GM18858 (cell line): ENCODE measurements around the gene PRSS33.
A peak's percentile ranks its signal among the peaks of the same experiment; 100 is the strongest.

ENCODE experiments used
- ATAC-seq: cut with Tn5 transposase; IDR thresholded peaks from one replicate; pipeline ENCODE4 v1.9.1; 2021; ENCODE audit not compliant: unreplicated experiment

Gene PRSS33

GRCh38 chr16:2766430-2767139 lies 20.8 kb downstream of the PRSS33 start:
- ATAC-seq = no peak

- no peak for ATAC-seq
Observed at GRCh38 chr16:2765462-2766404, 21.6 kb downstream of the PRSS33 start.

- ATAC-seq = no peak
Observed at GRCh38 chr16:2764718-2765117, 22.6 kb downstream of the PRSS33 start.

- no peak for ATAC-seq
Observed at GRCh38 chr16:2763173-2763572, 24.2 kb downstream of the PRSS33 start.

- ATAC-seq = no peak
Observed at GRCh38 chr16:2762711-2763110, 24.6 kb downstream of the PRSS33 start.

GRCh38 chr16:2761886-2762583 lies 25.3 kb downstream of the PRSS33 start:
- ATAC-seq = no peak

- no peak for ATAC-seq
Observed at GRCh38 chr16:2761472-2761871, 25.9 kb downstream of the PRSS33 start.

GRCh38 chr16:2757344-2757743 lies 30.0 kb downstream of the PRSS33 start:
- ATAC-seq = no peak

- no peak for ATAC-seq
Observed at GRCh38 chr16:2756288-2757015, 30.9 kb downstream of the PRSS33 start.

- ATAC-seq = no peak
Observed at GRCh38 chr16:2755158-2755557, 32.2 kb downstream of the PRSS33 start.

GRCh38 chr16:2753733-2754020 lies 33.7 kb downstream of the PRSS33 start:
- ATAC-seq = no peak

- peak; percentile 8 for ATAC-seq
Observed at GRCh38 chr16:2752850-2753732, 34.3 kb downstream of the PRSS33 start.

GRCh38 chr16:2752035-2752849 lies 35.1 kb downstream of the PRSS33 start, which contains the start of gene SRRM2:
Gene SRRM2, plus strand, starts transcription at chr16:2752638. Its CDS starts 3,727 bp downstream, at chr16:2756365.
- peak; percentile 74 for ATAC-seq

GRCh38 chr16:2751577-2752034 lies 35.8 kb downstream of the PRSS33 start:
- ATAC-seq = peak; percentile 7

GRCh38 chr16:2749936-2750335 lies 37.4 kb downstream of the PRSS33 start:
- ATAC-seq = no peak

- no peak for ATAC-seq
Observed at GRCh38 chr16:2749476-2749875, 37.9 kb downstream of the PRSS33 start.

- no peak for ATAC-seq
Observed at GRCh38 chr16:2748757-2749455, 38.5 kb downstream of the PRSS33 start.

GRCh38 chr16:2745961-2746360 lies 41.4 kb downstream of the PRSS33 start:
- ATAC-seq = no peak
